Gastrocnemius medialis (tissue), 4 donors: Measurements from ENCODE around the gene ACSS1. TPM values are rescaled to one million over a fixed set of nuclear protein-coding genes. Genes with fewer than 3 reads are reported as not detected.

Experiments used
- ATAC-seq, 2 donors: fragments of 150-250 bp; one replicate each; pipeline ENCODE4 v1.9.1; 2016
- DNase-seq, 2 donors: peaks; one replicate each; pipeline ENCODE4 v3.0.0-alpha.2; 2019
- H3K27ac ChIP-seq, 4 donors: fragments of 200-600 bp; sonication (generic); 1 replicate in 1 of 4; 2 replicates in 3 of 4; pipeline ENCODE4 v1.5.1; 2016 to 2018; ENCODE audit warnings: mild to moderate bottlenecking in 2 of 4, moderate library complexity in 1 of 4
- H3K27me3 ChIP-seq, 3 donors: fragments of 200-600 bp; sonication (generic) in 2 of 3; 1 replicate in 1 of 3; 2 replicates in 2 of 3; pipeline versions ENCODE4 v1.5.1 to v1.6.0; 2016 to 2019; ENCODE audit warnings: mild to moderate bottlenecking in 1 of 3, moderate library complexity in 1 of 3
- H3K36me3 ChIP-seq, 2 donors: fragments of 200-600 bp; sonication (generic) in 1 of 2; one replicate each; pipeline ENCODE4 v1.5.1; 2017 to 2018
- H3K4me1 ChIP-seq, 2 donors: fragments of 200-600 bp; sonication (generic) in 1 of 2; one replicate each; pipeline ENCODE4 v1.5.1; 2016 to 2017; ENCODE audit warnings: mild to moderate bottlenecking in 2 of 2
- H3K4me3 ChIP-seq, 4 donors: fragments of 200-600 bp; sonication (generic) in 3 of 4; 1 replicate in 1 of 4; 2 replicates in 3 of 4; pipeline ENCODE4 v1.5.1; 2016 to 2019; ENCODE audit warnings: mild to moderate bottlenecking in 2 of 4
- H3K9me3 ChIP-seq, 3 donors: fragments of 200-600 bp; sonication (generic) in 2 of 3; 1 replicate in 1 of 3; 2 replicates in 2 of 3; pipeline ENCODE4 v1.5.1; 2016 to 2019
- POLR2A ChIP-seq, 2 donors: fragments of 450-650 bp; IDR thresholded peaks; one replicate each; pipeline ENCODE4 v1.6.1; 2017; ENCODE audit warnings: antibody characterized with exemption in 2 of 2, mild to moderate bottlenecking in 2 of 2, moderate library complexity in 2 of 2
- in situ Hi-C, 4 donors: fragments of 200-750 bp; cut with MboI; loops; one replicate each; pipeline versions ENCODE4 v1.15.0 to v1.8.0; 2017; ENCODE audit warnings: low sequenced_read_pairs in 4 of 4
- intact Hi-C: fragments of 100-400 bp; cut with DNase I; formaldehyde crosslinking; loops from one replicate; pipeline ENCODE4 v1.15.1; 2023; ENCODE audit warnings: low total_unique reads
- total RNA-seq, 4 donors: library from RNA; depleted of rRNA; stranded (reverse); fragments of >200 nt; gene quantifications; one replicate each; pipeline versions ENCODE4 v1.1.0 to v1.2.3, GENCODE V29; 2016
- TF ChIP-seq, protein P1 (sequence below), 5 experiments: fragments of 450-650 bp in 3 of 5; fragments of 200-600 bp in 2 of 5; sonication (generic) in 2 of 5; IDR thresholded peaks in 4 of 5; conservative IDR thresholded peaks in 1 of 5; 1 replicate in 4 of 5; 2 replicates in 1 of 5; pipeline ENCODE4 v1.5.1; 2016 to 2019; ENCODE audit warnings: antibody characterized with exemption in 5 of 5, mild to moderate bottlenecking in 3 of 5, moderate library complexity in 3 of 5

ACSS1 gene
- total RNA-seq, 4 donors from 2014 or later: 11.4 to 84.6 (median 11.8) TPM

DNA sequence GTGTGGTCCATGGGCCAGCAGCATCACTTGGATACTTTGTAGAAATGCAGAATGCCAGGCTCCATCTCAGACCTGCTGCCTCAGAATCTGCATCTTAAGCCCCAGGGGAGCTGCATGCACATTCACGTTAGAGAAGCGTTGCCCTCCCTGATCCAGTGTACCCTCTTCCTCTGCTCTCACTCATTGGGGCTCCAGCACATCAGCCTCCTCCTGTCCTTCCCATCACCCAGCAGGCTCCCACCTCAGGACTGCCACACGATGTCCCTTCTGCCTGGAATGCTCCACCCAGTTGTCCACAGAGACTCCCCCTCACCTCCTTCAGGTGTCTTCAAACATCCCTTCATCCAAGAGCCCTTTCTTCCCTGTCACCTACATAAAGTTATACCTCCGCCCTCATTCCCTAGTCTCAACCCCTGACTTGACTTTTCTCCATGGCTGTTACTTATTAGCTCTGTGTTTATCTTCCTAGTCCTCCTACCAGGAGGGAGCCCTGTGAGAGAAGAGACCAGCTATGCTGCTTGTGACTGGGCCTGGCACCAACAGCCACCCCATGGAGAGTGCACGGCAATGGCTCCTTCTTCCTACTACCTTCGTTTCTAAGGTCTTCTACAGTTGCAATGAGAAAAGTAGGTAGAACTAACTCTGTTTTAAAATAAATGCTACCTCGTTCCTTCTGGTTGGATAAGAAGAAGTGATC is 3.3 kb upstream of the ACSS1 start:
- no peaks in the 10 kb centered on the region for H3K27me3 ChIP-seq
- H3K27ac ChIP-seq: no peak overlapping the region
- no peak for TF ChIP-seq POLR2A (IDR thresholded peaks at IDR 0.05)
- TF ChIP-seq, protein P1, sequence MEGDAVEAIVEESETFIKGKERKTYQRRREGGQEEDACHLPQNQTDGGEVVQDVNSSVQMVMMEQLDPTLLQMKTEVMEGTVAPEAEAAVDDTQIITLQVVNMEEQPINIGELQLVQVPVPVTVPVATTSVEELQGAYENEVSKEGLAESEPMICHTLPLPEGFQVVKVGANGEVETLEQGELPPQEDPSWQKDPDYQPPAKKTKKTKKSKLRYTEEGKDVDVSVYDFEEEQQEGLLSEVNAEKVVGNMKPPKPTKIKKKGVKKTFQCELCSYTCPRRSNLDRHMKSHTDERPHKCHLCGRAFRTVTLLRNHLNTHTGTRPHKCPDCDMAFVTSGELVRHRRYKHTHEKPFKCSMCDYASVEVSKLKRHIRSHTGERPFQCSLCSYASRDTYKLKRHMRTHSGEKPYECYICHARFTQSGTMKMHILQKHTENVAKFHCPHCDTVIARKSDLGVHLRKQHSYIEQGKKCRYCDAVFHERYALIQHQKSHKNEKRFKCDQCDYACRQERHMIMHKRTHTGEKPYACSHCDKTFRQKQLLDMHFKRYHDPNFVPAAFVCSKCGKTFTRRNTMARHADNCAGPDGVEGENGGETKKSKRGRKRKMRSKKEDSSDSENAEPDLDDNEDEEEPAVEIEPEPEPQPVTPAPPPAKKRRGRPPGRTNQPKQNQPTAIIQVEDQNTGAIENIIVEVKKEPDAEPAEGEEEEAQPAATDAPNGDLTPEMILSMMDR (IDR thresholded peaks at IDR 0.05 in 4 of 5, conservative IDR thresholded peaks at IDR 0.05 in 1 of 5): no peak
- H3K4me1 ChIP-seq: peaks cover 10 to 17% of the 10 kb centered on the region in 2 donors
- intact Hi-C loops: no loop called here
- H3K4me3 ChIP-seq: no peak overlapping the region
- H3K9me3 ChIP-seq: no peaks in the 10 kb centered on the region
- DNase-seq: peak in 1 of 2 donors; percentile 4
- H3K36me3 ChIP-seq: no peaks in the 10 kb centered on the region
- no peak for ATAC-seq
- in situ Hi-C loops: loop anchor here (5.0 to 25.0 kb wide), 5 partner anchors 64 to 1424 kb away; partner anchors contain the start of genes CST3 (in 2 of the 4), ABHD12 (in 1 of the 4), ENTPD6 (in 1 of the 4) and ZNF337 (in 1 of the 4)

DNA sequence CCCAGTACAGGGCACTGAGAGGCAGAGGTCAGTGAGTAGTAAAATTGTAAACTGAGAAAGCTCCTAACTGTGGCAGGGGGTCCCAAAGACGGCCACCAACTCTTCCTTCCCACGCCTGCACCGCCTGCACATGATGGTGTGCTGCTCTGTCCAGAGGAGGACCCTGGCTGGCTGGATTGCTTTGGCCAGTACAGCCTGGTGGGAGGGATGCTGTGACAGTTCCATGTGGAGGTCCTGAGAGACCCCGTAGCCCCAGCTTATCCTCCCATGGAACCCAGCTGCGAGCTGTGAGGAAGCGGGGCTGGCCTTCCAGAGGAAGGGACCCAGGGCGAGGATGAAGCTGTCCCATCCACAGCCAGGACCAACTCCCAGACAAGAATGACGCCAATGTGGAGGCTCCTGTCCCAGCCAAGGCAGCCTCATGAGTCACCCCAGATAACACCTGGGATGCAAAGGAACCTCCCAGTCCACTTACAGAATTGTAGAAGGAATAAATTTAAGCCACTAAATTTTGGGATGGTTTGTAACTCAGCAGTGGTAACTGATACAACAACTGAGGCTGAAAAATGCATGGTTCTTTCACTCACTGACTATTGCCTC is 2.0 kb upstream of the ACSS1 start:
- no peak for TF ChIP-seq POLR2A (IDR thresholded peaks at IDR 0.05)
- TF ChIP-seq, protein P1 (IDR thresholded peaks at IDR 0.05 in 4 of 5, conservative IDR thresholded peaks at IDR 0.05 in 1 of 5): no peak
- ATAC-seq (no peak), DNase-seq (no peak)
- Histone ChIP-seq H3K4me3 (no peak overlapping the region), H3K9me3 (no peaks in the 10 kb centered on the region), H3K27ac (peak overlapping the region in 1 of 4 donors; percentile 95), H3K36me3 (no peaks in the 10 kb centered on the region), H3K4me1 (peaks cover 19 to 30% of the 10 kb centered on the region in 2 donors), H3K27me3 (no peaks in the 10 kb centered on the region)
- intact Hi-C loops: no loop called here
- in situ Hi-C loops: loop anchor here (5.0 to 25.0 kb wide), 5 partner anchors 63 to 1423 kb away; partner anchors contain the start of genes CST3 (in 2 of the 4), ABHD12 (in 1 of the 4), ENTPD6 (in 1 of the 4) and ZNF337 (in 1 of the 4)

DNA sequence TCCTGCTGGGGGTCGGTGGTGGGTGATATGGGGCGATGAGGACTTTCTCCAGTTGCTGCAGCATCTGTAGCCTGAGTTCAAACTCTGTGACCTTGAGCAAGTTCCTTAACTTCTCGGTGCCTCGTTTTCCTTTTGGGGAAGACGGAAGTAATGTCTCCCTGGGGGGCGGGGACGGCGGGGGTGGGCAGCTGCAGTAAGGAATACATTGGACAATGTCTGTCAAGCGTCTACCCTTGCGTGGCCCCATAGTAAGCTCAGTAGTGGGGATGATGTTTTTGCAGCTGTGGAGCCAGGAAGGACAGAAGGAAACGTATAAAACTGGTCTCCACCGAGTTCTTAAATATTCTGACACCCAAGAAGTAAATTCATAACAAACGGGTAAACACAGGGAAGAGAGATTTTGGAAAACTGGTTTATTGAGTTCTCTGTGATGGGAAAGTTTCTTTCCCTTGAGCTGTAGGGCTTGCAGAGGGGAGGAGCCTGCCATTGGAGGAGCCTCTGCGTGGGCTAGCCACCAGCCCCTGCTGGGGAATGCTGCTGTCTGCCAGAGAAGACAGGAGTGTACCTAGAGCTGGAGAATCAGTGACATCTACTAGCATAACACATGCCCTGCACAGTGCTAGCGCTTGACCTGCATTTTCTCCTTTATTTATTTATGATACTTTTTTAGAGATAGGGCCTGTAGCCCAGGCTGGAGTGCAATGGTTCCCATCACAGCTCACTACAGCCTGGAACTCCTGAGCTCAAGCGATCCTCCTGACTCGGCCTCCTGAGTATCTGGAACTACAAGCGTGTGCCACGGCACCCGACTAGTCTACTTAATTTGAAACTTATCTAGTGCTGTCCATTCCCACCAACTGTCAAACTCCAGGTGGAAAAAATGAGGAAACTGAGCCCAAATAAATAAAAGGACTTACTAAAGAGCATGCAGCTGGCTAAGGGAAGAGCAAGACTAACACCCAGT is 1.2 kb upstream of the ACSS1 start:
- Histone ChIP-seq H3K4me3 (peak overlapping the region; percentile 72 to 93 (median 80)), H3K27ac (peak overlapping the region; percentile 87 to 95 (median 94)), H3K36me3 (no peaks in the 10 kb centered on the region), H3K9me3 (no peaks in the 10 kb centered on the region), H3K27me3 (no peaks in the 10 kb centered on the region), H3K4me1 (peaks cover 27 to 38% of the 10 kb centered on the region in 2 donors)
- DNase-seq (no peak), ATAC-seq (no peak)
- in situ Hi-C loops: loop anchor here in 3 of 4 donors (25.0 kb wide), 3 partner anchors 128 to 1422 kb away; partner anchors contain the start of genes CST3 (in 2 of the 3), ENTPD6 (in 1 of the 3) and ZNF337 (in 1 of the 3)
- intact Hi-C loops: no loop called here
- TF ChIP-seq, protein P1 (IDR thresholded peaks at IDR 0.05 in 4 of 5, conservative IDR thresholded peaks at IDR 0.05 in 1 of 5): no peak
- TF ChIP-seq POLR2A (IDR thresholded peaks at IDR 0.05): no peak
